SIG-M5 (cell line): ENCODE data around the gene PBLD.

Experiments used
- DNase-seq: peaks from one replicate; lab custom pipeline; 2025; lab: John Stamatoyannopoulos, UW

PBLD gene

DNA sequence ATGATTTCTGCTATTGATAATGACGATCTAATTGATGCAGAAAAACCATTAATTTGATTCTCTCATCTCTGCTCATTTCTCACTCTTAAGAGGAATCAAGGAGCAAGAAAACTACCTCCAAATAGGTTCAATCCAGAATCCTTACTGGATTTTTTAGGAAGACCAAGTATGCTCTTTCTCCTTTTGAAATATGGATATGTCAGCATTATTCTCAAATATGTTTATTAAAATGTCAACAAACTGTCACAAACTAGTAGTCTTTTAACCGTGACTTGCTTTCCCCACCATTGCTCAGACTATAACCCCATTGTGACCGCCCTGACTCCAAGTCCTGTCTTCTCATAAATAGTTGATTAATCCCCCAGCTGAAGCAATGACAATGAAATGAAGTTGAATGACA lies 99.7 kb downstream of the PBLD start:
- no peak for DNase-seq
